Thymus (tissue), 11 donors: ENCODE results near the gene ADAMTS13. TPM values are rescaled to one million over a fixed set of nuclear protein-coding genes. Genes with fewer than 3 reads are reported as not detected.

Experiments used
- DNase-seq, 9 donors: peaks; one replicate each; pipeline ENCODE4 v3.0.0-alpha.2; 2013; ENCODE audit warnings: low spot score in 9 of 9, low read depth in 6 of 9, missing footprints in 1 of 9
- H3K27ac ChIP-seq, 2 donors: one replicate each; pipeline ENCODE4 v1.5.1; 2013; ENCODE audit warnings: control low read depth in 1 of 2, low read depth in 1 of 2, low read length in 1 of 2, mild to moderate bottlenecking in 1 of 2, moderate library complexity in 1 of 2
- H3K27me3 ChIP-seq, 2 donors: one replicate each; pipeline ENCODE4 v1.5.1; 2013; ENCODE audit warnings: low read length in 1 of 2; ENCODE audit not compliant: control insufficient read depth in 2 of 2, insufficient read depth in 1 of 2
- H3K36me3 ChIP-seq, 2 donors: one replicate each; pipeline ENCODE4 v1.5.1; 2013; ENCODE audit warnings: low read length in 1 of 2, mild to moderate bottlenecking in 1 of 2, moderate library complexity in 1 of 2; ENCODE audit not compliant: control insufficient read depth in 2 of 2, insufficient read depth in 2 of 2
- H3K4me1 ChIP-seq, 2 donors: one replicate each; pipeline ENCODE4 v1.5.1; 2013; ENCODE audit warnings: low read length in 2 of 2; ENCODE audit not compliant: control insufficient read depth in 2 of 2, insufficient read depth in 2 of 2
- H3K4me3 ChIP-seq, 2 donors: one replicate each; pipeline ENCODE4 v1.5.1; 2013; ENCODE audit warnings: low read length in 2 of 2, control low read depth in 1 of 2, mild to moderate bottlenecking in 1 of 2
- H3K9me3 ChIP-seq, 2 donors: one replicate each; pipeline ENCODE4 v1.5.1; 2013; ENCODE audit warnings: low read length in 1 of 2, mild to moderate bottlenecking in 1 of 2; ENCODE audit not compliant: control insufficient read depth in 2 of 2, insufficient read depth in 1 of 2
- WGBS: extraction: QIAGEN DNeasy Blood & Tissue Kit; methylation state at CpG from one replicate; pipeline ENCODE4 v1.1.7; 2013; 5-methylcytosine and 5-hydroxymethylcytosine counted together
- polyA plus RNA-seq: library from polyadenylated mRNA; stranded (reverse); fragments of 200-250 nt; gene quantifications from one replicate; pipeline ENCODE4 v1.2.3, GENCODE V29; 2013
- total RNA-seq: library from RNA; stranded (reverse); fragments of 120-200 nt; gene quantifications from one replicate; pipeline ENCODE4 v1.2.4, GENCODE V29; 2013
- donor health status: healthy.

ADAMTS13 gene
- total and polyA plus RNA-seq, 2 donors, result 0.94 to 11.8 TPM

GRCh38 chr9:133492061-133493021, 70.2 kb downstream of the ADAMTS13 start:
- Histone ChIP-seq H3K27ac (no peak overlapping the region), H3K9me3 (no peaks in the 10 kb centered on the region), H3K4me3 (no peak overlapping the region), H3K4me1 (peaks cover 0 to 2% of the 10 kb centered on the region in 2 donors), H3K36me3 (no peaks in the 10 kb centered on the region), H3K27me3 (peaks cover 0 to 8% of the 10 kb centered on the region in 2 donors)
- WGBS, result 92% methylated on average over 33 of the region's 33 CpGs
- DNase-seq, result no peak

- no peak for DNase-seq
- Histone ChIP-seq H3K36me3 (no peaks in the 10 kb centered on the region), H3K4me3 (no peak overlapping the region), H3K27me3 (peaks cover 0 to 8% of the 10 kb centered on the region in 2 donors), H3K9me3 (no peaks in the 10 kb centered on the region), H3K27ac (no peak overlapping the region), H3K4me1 (peaks cover 0 to 2% of the 10 kb centered on the region in 2 donors)
- 87% methylated on average over 11 of the region's 11 CpGs for WGBS
Measured at GRCh38 chr9:133493428-133493827, 71.3 kb downstream of the ADAMTS13 start.

- H3K4me1 ChIP-seq, result peaks cover 0 to 2% of the 10 kb centered on the region in 2 donors
- DNase-seq, result no peak
- peaks cover 0 to 8% of the 10 kb centered on the region in 2 donors for H3K27me3 ChIP-seq
- 95% methylated on average over 23 of the region's 23 CpGs for WGBS
- H3K9me3 ChIP-seq, result no peaks in the 10 kb centered on the region
- H3K36me3 ChIP-seq, result no peaks in the 10 kb centered on the region
- no peak overlapping the region for H3K27ac ChIP-seq
- no peak overlapping the region for H3K4me3 ChIP-seq
Measured at GRCh38 chr9:133493845-133494540, 71.8 kb downstream of the ADAMTS13 start.

- Histone ChIP-seq H3K27ac (no peak overlapping the region), H3K9me3 (no peaks in the 10 kb centered on the region), H3K27me3 (peaks cover 0 to 12% of the 10 kb centered on the region in 2 donors), H3K36me3 (no peaks in the 10 kb centered on the region), H3K4me1 (peaks cover 0 to 2% of the 10 kb centered on the region in 2 donors), H3K4me3 (no peak overlapping the region)
- no peak for DNase-seq
- WGBS, result 96% methylated on average over 24 of the region's 24 CpGs
Measured at GRCh38 chr9:133494636-133495326, 72.6 kb downstream of the ADAMTS13 start.

GRCh38 chr9:133495327-133496293, 73.4 kb downstream of the ADAMTS13 start:
- Histone ChIP-seq H3K4me3 (no peak overlapping the region), H3K9me3 (no peaks in the 10 kb centered on the region), H3K36me3 (no peaks in the 10 kb centered on the region), H3K4me1 (peaks cover 0 to 2% of the 10 kb centered on the region in 2 donors), H3K27ac (no peak overlapping the region), H3K27me3 (peaks cover 0 to 10% of the 10 kb centered on the region in 2 donors)
- DNase-seq, result no peak
- 98% methylated on average over 24 of the region's 24 CpGs for WGBS

GRCh38 chr9:133496861-133497842, 75.0 kb downstream of the ADAMTS13 start:
- 89% methylated on average over 35 of the region's 35 CpGs for WGBS
- no peak for DNase-seq
- Histone ChIP-seq H3K9me3 (no peaks in the 10 kb centered on the region), H3K27ac (no peak overlapping the region), H3K4me1 (peaks cover 0 to 2% of the 10 kb centered on the region in 2 donors), H3K36me3 (no peaks in the 10 kb centered on the region), H3K27me3 (peaks cover 0 to 10% of the 10 kb centered on the region in 2 donors), H3K4me3 (no peak overlapping the region)

- 88% methylated on average over 19 of the region's 19 CpGs for WGBS
- Histone ChIP-seq H3K27me3 (peaks cover 0 to 10% of the 10 kb centered on the region in 2 donors), H3K27ac (no peak overlapping the region), H3K36me3 (no peaks in the 10 kb centered on the region), H3K4me3 (no peak overlapping the region), H3K4me1 (no peaks in the 10 kb centered on the region), H3K9me3 (no peaks in the 10 kb centered on the region)
- no peak for DNase-seq
Measured at GRCh38 chr9:133499132-133499891, 77.1 kb downstream of the ADAMTS13 start.
